GM12878 (cell line): ENCODE measurements around the gene DNAJC4. TPM values are rescaled to one million over a fixed set of nuclear protein-coding genes. Genes with fewer than 3 reads are reported as not detected.

ENCODE experiments used
- ATF7 ChIP-seq: fragments of 450-650 bp; IDR thresholded peaks from 2 replicates; pipeline ENCODE4 v1.6.1; 2016; ENCODE audit warnings: low read depth, mild to moderate bottlenecking
- HCFC1 ChIP-seq: fragments of 150-350 bp; IDR thresholded peaks from 2 replicates; pipeline ENCODE4 v1.6.1; 2014; ENCODE audit warnings: low read length
- HDAC2 ChIP-seq: fragments of 200-600 bp; sonication (generic); IDR thresholded peaks from 2 replicates; pipeline ENCODE4 v1.6.1; 2017
- MAX ChIP-seq: IDR thresholded peaks from 2 replicates; pipeline ENCODE4 v1.6.1; 2012; ENCODE audit warnings: low read depth, low read length, improper control_type of control experiment
- MEF2B ChIP-seq: fragments of 450-650 bp; IDR thresholded peaks from 2 replicates; pipeline ENCODE4 v1.6.1; 2018; ENCODE audit warnings: mild to moderate bottlenecking, moderate library complexity; ENCODE audit not compliant: partially characterized antibody, poor library complexity, severe bottlenecking
- SKIL ChIP-seq: fragments of 450-650 bp; IDR thresholded peaks from 2 replicates; pipeline ENCODE4 v1.6.1; 2017; ENCODE audit warnings: mild to moderate bottlenecking, low read depth, inconsistent platforms; ENCODE audit not compliant: poor library complexity, severe bottlenecking
- ZBTB11 ChIP-seq: fragments of 450-650 bp; formaldehyde crosslinking; IDR thresholded peaks from 2 replicates; pipeline ENCODE4 v1.5.0; 2022; ENCODE audit warnings: mild to moderate bottlenecking, missing genetic modification characterization
- polyA plus RNA-seq, 11 experiments: library from polyadenylated mRNA; depleted of rRNA in 4 of 11; unstranded in 6 of 11; stranded (reverse) in 5 of 11; fragments of >200 nt; fragmentation: Nextera tagmentation in 4 of 11; fragmentation: Illumina TruSeq in 1 of 11; extraction: Ambion mirVana in 4 of 11; extraction: Trizol in 1 of 11; gene quantifications; 1 replicate in 1 of 11; 2 replicates in 10 of 11; pipeline versions ENCODE4 v1.2.1 to v1.2.3, GENCODE V29; 2011 to 2016; ENCODE audit warnings: inconsistent platforms in 2 of 11, missing spikeins in 2 of 11, low read depth in 1 of 11
- total RNA-seq, 4 experiments: library from RNA; depleted of rRNA in 3 of 4; stranded (reverse); fragments of >200 nt in 3 of 4; fragmentation: Illumina TruSeq in 1 of 4; extraction: Trizol in 1 of 4; gene quantifications; 2 replicates each; pipeline versions ENCODE4 v1.2.1 to v1.2.3, GENCODE V29; 2013 to 2021
- TF ChIP-seq, protein P1 (sequence below): IDR thresholded peaks from 2 replicates; pipeline ENCODE4 v1.6.1; 2012; ENCODE audit warnings: low read depth, low read length, improper control_type of control experiment

Gene DNAJC4
- total and polyA plus RNA-seq, 10 of the 15 experiments (the other 5 are each of a cell fraction or from before 2014, with no cell fraction given) = 3.7 to 64.9 (median 30.1) TPM

DNA sequence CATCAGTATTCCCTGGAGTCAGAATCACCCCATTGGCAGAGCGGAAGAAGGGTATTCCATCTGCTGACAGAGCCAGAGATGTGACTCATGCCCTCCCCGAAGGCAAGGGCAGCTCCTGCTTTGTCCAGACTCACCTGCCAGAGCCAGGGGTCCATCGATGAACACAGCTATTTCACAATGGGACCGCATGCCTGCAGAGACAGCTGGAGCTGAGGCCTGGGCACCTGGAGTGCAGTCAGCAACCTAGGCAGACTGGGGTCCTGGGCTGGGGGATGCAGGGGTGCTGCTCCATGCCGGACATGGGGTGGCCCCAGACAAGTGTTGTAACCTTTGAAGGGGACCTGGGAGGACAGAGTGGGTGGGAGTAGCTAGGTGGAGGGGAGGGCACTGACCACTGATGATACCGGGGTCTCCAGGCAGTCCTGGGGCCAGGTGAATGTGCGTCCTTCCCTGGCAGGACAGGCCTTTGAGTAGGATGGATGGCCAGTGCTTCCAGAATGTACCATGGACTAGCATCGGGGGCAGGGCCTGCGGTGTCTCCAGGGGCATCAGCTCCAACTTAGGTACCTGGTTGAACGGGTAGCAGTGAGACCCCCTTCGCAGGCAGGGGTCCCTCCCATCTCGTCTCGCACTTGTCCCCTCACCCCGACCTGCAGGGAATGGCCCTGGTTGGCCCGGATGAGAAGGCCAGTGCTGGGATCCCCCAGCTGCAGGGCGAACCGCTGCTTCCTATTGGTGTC, 6.0 kb upstream of the DNAJC4 start (continued):
- TF ChIP-seq ATF7 (no peak), HCFC1 (no peak), SKIL (no peak), MEF2B (no peak), ZBTB11 (no peak), MAX (no peak), HDAC2 (no peak)
- TF ChIP-seq, protein P1, sequence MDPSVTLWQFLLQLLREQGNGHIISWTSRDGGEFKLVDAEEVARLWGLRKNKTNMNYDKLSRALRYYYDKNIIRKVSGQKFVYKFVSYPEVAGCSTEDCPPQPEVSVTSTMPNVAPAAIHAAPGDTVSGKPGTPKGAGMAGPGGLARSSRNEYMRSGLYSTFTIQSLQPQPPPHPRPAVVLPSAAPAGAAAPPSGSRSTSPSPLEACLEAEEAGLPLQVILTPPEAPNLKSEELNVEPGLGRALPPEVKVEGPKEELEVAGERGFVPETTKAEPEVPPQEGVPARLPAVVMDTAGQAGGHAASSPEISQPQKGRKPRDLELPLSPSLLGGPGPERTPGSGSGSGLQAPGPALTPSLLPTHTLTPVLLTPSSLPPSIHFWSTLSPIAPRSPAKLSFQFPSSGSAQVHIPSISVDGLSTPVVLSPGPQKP = no peak
